Coronary artery (tissue), 2 donors: ENCODE data around the gene TAX1BP3.

ENCODE experiments used
- DNase-seq: peaks from one replicate; pipeline ENCODE4 v3.0.0-alpha.2; 2017; ENCODE audit warnings: low spot score
- H3K27ac ChIP-seq, 2 donors: fragments of 200-600 bp; sonication (generic); one replicate each; pipeline ENCODE4 v1.5.1; 2016 to 2019
- H3K4me3 ChIP-seq: fragments of 200-600 bp; sonication (generic); 2 replicates; pipeline ENCODE4 v1.5.1; 2016; ENCODE audit warnings: mild to moderate bottlenecking, moderate library complexity
- TF ChIP-seq, protein P1 (sequence below): fragments of 200-600 bp; sonication (generic); IDR thresholded peaks from one replicate; pipeline ENCODE4 v1.5.1; 2019; ENCODE audit warnings: antibody characterized with exemption

TAX1BP3 gene

DNA sequence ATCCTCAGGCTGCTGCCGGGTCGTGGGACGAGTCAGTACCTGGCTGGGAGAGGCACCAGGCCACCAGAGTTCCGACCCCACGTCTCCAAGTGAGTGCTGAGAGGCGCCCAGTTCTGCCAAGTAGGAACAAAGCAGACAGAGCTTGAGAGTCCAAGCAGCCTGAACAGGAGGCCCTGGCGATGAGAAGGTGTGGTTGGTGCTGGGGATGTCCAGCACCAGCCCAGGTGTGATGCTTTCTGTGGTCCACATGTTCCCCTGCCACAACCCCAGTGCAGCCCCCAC lies 10.8 kb downstream of the TAX1BP3 start:
- TF ChIP-seq, protein P1, sequence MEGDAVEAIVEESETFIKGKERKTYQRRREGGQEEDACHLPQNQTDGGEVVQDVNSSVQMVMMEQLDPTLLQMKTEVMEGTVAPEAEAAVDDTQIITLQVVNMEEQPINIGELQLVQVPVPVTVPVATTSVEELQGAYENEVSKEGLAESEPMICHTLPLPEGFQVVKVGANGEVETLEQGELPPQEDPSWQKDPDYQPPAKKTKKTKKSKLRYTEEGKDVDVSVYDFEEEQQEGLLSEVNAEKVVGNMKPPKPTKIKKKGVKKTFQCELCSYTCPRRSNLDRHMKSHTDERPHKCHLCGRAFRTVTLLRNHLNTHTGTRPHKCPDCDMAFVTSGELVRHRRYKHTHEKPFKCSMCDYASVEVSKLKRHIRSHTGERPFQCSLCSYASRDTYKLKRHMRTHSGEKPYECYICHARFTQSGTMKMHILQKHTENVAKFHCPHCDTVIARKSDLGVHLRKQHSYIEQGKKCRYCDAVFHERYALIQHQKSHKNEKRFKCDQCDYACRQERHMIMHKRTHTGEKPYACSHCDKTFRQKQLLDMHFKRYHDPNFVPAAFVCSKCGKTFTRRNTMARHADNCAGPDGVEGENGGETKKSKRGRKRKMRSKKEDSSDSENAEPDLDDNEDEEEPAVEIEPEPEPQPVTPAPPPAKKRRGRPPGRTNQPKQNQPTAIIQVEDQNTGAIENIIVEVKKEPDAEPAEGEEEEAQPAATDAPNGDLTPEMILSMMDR, result no peak
- no peak overlapping the region for H3K27ac ChIP-seq
- H3K4me3 ChIP-seq, result no peak overlapping the region
- DNase-seq, result no peak

DNA sequence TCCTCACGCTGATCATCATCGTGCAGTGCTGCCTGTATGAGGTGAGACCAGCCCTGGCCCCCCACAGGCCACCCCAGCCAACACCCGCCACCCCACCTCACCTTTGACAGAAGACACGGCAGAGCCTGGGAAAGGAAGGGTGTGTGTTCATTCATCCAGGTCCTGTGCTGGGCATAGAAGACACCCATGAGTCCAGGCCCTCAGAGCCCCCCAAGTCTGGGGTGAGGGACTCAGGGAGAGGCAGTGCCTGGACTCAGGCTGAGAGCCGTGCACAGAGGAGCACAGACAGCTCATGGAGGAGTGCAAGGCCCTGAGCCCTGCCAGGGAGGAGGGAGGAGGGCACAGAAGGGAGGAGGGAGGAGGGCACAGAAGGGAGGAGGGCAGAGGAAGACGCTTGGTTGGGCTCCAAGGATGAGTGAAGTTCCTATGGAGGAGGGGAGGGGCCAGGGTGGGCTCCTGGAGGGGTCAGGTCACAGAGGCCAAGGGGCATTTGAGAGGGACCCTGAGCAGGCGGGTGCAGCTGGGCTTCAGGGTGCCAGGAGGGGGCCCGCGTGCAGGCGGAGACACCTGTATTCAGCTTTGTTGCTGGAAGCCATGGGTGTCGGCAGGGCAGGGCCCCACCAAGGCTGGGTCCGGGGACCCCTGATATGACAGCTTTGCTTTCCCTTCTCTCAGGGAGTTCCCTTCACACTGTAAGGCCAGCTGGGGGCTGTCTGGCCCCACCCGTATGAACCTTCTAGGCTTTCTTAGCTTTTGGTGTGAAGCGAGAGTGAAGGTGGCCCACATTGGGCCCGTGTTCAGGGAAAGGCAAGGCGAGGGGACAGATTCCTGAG lies 11.4 kb downstream of the TAX1BP3 start:
- no peak for DNase-seq
- H3K4me3 ChIP-seq, result no peak overlapping the region
- no peak overlapping the region for H3K27ac ChIP-seq
- TF ChIP-seq, protein P1, result no peak

DNA sequence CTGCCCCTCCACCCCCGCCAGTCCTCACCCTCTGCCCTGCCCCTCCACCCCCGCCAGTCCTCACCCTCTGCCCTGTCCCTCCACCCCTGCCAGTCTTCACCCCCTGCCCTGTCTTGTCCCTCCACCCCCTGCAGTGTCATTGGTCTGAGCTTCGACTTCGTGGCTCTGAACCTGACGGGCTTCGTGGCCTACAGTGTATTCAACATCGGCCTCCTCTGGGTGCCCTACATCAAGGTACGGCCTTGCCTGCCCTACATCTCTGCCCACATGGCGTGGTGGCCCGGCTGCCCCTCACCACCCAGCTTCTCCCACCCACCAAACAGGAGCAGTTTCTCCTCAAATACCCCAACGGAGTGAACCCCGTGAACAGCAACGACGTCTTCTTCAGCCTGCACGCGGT lies 12.0 kb downstream of the TAX1BP3 start:
- DNase-seq, result no peak
- H3K27ac ChIP-seq, result no peak overlapping the region
- TF ChIP-seq, protein P1, result no peak
- no peak overlapping the region for H3K4me3 ChIP-seq

DNA sequence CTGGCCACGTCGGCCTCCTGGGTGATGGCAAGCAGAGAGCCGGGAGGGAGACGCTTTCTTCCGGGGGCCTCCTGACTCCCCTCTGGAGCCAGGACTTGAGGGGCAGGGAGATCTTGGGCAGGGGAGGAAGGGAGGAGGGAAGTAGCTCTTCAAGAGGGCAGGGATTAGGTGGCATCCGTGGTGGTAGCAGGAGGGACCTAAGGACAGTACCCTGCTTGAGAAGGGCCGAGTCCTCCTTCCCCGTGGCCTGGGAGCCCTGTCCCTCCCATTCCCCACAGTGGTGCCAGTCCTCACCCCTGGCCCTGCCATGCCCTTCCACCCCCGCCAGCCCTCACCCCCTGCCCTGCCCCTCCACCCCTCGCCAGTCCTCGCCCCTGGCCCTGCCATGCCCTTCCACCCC lies 12.6 kb downstream of the TAX1BP3 start:
- Histone ChIP-seq H3K27ac (no peak overlapping the region), H3K4me3 (no peak overlapping the region)
- no peak for DNase-seq
- TF ChIP-seq, protein P1, result no peak

DNA sequence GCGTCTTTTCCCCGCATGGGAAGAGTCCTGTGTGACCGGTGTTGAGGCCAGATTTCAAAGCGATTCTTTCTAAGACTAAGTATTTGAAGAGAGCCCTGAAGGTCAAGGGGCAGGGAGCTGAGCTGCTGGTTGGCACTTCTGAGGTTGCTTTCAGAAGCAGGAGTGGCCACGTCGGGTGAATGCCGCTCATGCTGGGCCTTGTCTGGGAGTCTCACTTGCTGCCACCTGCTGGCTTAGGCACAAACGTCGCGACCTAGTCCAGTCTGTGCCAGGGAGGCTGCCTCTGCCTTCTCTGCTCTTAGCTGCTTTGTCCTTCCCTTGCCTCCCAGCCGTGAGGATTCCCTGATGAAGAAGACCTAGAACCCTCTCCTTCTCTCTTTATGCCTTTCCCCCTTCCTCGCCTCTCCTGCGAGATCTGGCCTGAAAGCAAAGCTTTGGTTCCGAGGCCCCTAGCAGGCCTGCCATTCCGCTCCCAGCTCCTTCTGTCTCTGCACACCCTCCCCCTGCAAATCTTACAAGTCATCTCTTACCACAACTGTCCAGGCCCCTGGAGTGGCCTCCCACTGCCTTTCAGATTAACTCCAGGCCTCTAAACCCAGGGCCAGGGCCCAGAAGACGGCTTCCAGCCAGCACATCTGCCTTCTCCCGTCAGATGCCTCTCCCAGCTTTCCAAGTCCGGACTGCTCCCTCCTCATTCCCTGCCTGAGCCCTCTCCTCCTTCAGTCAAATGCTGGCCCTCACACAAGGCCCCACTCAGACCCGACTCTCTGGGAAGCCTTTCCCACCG lies 20.4 kb downstream of the TAX1BP3 start:
- TF ChIP-seq, protein P1, result no peak
- no peak for DNase-seq
- Histone ChIP-seq H3K4me3 (no peak overlapping the region), H3K27ac (no peak overlapping the region)

DNA sequence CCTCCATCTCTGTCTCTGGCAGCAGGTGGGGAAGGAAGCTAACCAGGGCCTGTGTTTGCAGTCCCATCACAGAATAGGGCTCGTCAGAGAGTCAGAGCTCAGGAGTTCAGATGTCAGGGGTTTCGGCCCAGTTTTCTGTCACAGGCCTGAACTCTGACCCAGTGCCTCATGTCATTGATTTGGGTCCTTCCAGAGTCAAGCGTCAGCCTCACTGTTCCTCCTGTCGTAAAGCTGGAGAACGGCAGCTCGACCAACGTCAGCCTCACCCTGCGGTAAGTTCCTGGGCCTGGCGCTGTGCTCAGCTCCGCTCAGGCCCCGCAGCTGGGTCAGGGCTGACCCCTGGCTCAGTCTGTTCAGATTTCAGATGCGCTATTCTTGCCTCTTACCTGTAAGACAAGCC lies 21.1 kb downstream of the TAX1BP3 start:
- H3K27ac ChIP-seq, result no peak overlapping the region
- no peak for DNase-seq
- H3K4me3 ChIP-seq, result no peak overlapping the region
- TF ChIP-seq, protein P1, result no peak

DNA sequence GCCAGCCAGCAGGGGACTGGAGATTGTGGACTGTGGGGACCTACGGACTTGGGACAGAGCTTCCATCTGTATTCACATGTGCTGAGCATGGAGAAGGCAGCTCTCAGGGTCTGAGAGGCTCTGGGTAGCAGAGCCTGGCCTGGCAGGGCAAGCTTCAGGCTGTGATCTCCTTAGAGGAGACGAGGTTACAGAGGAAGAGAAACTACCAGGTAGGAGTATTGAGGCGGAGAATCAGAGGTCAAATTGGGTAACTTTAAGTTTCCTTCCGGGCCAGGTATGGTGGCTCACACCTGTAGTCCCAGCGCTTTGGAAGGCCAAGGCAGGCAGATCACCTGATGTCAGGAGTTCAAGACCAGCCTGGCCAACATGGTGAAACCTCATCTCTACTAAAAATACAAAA lies 23.1 kb downstream of the TAX1BP3 start:
- Histone ChIP-seq H3K4me3 (no peak overlapping the region), H3K27ac (no peak overlapping the region)
- TF ChIP-seq, protein P1, result no peak
- no peak for DNase-seq
